ENCODE measurements around the gene HTR3E. TPM values are rescaled to one million over a fixed set of nuclear protein-coding genes. Genes with fewer than 3 reads are reported as not detected.
A peak's percentile ranks its signal among the peaks of the same experiment; 100 is the strongest.
"Not testable (repeated sequence)": the region's sequence is repeated elsewhere in the genome, so short reads cannot be mapped to it uniquely, and the experiment has no call there.

The HTR3E gene
- total RNA-seq, 4 donors from 2014 or later, result 1.2 TPM; not detected in 3

- Histone ChIP-seq H3K27me3 (no peaks in the 10 kb centered on the region), H3K4me1 (peaks cover 0 to 17% (median 0%) of the 10 kb centered on the region in 4 donors), H3K4me3 (no peak overlapping the region), H3K27ac (no peak overlapping the region), H3K36me3 (peaks cover 0 to 33% (median 0%) of the 10 kb centered on the region in 3 donors), H3K9me3 (no peaks in the 10 kb centered on the region)
- TF ChIP-seq CTCF (IDR thresholded peaks at IDR 0.05) (no peak), POLR2A (IDR thresholded peaks at IDR 0.05) (no peak)
- DNase-seq, result no peak
These were observed 51.2 kb downstream of the HTR3E start for GRCh38 chr3:184148076-184148475.

GRCh38 chr3:184149123-184149522 is 52.3 kb downstream of the HTR3E start:
- Histone ChIP-seq H3K4me1 (peaks cover 0 to 17% (median 0%) of the 10 kb centered on the region in 4 donors), H3K9me3 (no peaks in the 10 kb centered on the region), H3K36me3 (peaks cover 0 to 22% (median 0%) of the 10 kb centered on the region in 3 donors), H3K27me3 (no peaks in the 10 kb centered on the region), H3K4me3 (no peak overlapping the region), H3K27ac (no peak overlapping the region)
- no peak for TF ChIP-seq CTCF (IDR thresholded peaks at IDR 0.05)
- TF ChIP-seq POLR2A (IDR thresholded peaks at IDR 0.05), result no peak
- DNase-seq, result peak in 1 of 3 donors; percentile 4

DNA sequence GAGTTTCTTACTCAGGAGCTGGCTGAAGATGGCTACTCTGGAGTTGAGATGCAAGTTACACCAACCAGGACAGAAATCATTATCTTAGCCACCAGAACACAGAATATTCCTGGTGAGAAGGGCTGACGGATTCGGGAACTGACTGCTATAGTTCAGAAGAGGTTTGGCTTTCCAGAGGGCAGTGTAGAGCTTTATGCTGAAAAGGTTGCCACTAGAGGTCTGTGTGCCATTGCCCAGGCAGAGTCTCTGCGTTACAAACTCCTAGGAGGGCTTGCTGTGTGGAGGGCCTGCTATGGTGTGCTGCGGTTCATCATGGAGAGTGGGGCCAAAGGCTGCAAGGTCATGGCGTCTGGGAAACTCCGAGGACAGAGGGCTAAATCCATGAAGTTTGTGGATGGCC is 52.9 kb downstream of the HTR3E start:
- not testable (repeated sequence) for H3K27ac ChIP-seq, H3K27me3 ChIP-seq, H3K4me3 ChIP-seq, DNase-seq, H3K9me3 ChIP-seq
- peaks cover 0 to 16% (median 0%) of the 10 kb centered on the region in 3 donors for H3K36me3 ChIP-seq
- H3K4me1 ChIP-seq, result peaks cover 0 to 19% (median 0%) of the 10 kb centered on the region in 4 donors

- Histone ChIP-seq H3K27me3 (no peaks in the 10 kb centered on the region), H3K36me3 (no peaks in the 10 kb centered on the region), H3K4me3 (peak within 1 kb of the TSS; percentile 74 to 98 (median 84)), H3K4me1 (peaks cover 0 to 37% (median 14%) of the 10 kb centered on the region in 4 donors), H3K9me3 (no peaks in the 10 kb centered on the region), H3K27ac (peak within 1 kb of the TSS; percentile 75 to 93 (median 84))
- peak in 1 of 2 donors; percentile 64 for TF ChIP-seq POLR2A (IDR thresholded peaks at IDR 0.05)
- no peak for TF ChIP-seq CTCF (IDR thresholded peaks at IDR 0.05)
- DNase-seq, result peak; percentile 36 to 85 (median 84)
These were observed 58.2 kb downstream of the HTR3E start, which contains the start of gene DVL3 for GRCh38 chr3:184154885-184155643. TSS of gene DVL3 (plus strand) at chr3:184155377. CDS start at chr3:184155636, 259 bp downstream.

DNA sequence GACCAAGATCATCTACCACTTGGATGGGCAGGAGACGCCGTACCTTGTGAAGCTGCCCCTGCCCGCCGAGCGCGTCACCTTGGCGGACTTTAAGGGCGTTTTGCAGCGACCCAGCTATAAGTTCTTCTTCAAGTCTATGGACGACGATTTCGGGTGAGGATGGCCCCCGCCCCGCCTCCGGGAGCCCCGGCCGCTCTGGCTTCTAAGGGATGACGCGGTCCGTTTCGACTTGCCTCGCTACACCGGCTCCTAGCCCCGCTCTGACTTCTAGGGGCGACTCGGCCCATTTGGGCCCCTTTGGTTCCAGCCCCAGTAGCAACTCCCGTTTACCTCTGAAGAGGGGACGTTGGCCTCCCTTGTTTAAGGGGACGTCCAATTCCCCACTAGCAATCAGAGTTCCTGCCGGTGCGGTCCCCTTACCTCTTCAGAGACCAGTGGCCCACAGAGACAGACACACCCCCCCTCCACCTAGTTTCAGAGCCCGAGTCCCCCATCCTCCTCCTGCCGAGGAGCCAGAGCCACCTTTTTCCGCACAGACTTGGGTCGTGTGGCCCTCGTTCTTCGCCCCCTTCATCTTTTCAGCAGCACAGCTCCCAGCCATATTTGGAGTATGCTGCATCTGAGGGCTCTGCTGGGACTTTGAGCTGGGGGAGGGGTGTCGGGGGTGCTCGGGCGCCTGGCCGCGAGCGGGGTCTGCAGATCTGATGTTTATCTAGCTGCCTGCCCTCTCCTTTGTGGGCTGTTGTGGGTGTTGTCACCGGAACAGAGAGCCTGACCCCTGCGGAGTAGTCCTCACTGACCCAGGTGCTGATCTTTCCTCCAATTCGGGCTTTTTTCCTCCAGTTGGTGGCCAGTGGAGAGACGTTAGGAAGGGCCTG is 59.0 kb downstream of the HTR3E start:
- H3K27ac ChIP-seq, result peak overlapping the region; percentile 75 to 93 (median 84)
- TF ChIP-seq POLR2A (IDR thresholded peaks at IDR 0.05) (no peak), CTCF (IDR thresholded peaks at IDR 0.05) (no peak)
- H3K4me3 ChIP-seq, result peak overlapping the region; percentile 74 to 98 (median 84)
- DNase-seq, result peak in 2 of 3 donors; percentile 31 to 71
- peaks cover 0 to 45% (median 18%) of the 10 kb centered on the region in 4 donors for H3K4me1 ChIP-seq
- no peaks in the 10 kb centered on the region for H3K27me3 ChIP-seq
- no peaks in the 10 kb centered on the region for H3K36me3 ChIP-seq
- H3K9me3 ChIP-seq, result no peaks in the 10 kb centered on the region

Data from Peyer's patch (tissue), 4 donors.